SU-DHL-6 (cell line): ENCODE measurements around the gene SPAST.
"Not testable (repeated sequence)": the region's sequence is repeated elsewhere in the genome, so short reads cannot be mapped to it uniquely, and the experiment has no call there.

Experiments
- H2AFZ ChIP-seq: fragments of 200-600 bp; sonication (generic); 2 replicates; pipeline ENCODE4 v1.6.1; 2014; ENCODE audit warnings: low read depth, mild to moderate bottlenecking, moderate library complexity, mixed read lengths, antibody characterized with exemption, low read length; ENCODE audit not compliant: severe bottlenecking
- H3F3A ChIP-seq: fragments of 200-600 bp; shearing (Covaris generic); 2 replicates; pipeline ENCODE4 v1.6.0; 2016; ENCODE audit warnings: antibody characterized with exemption, mild to moderate bottlenecking; ENCODE audit not compliant: insufficient read depth
- H3K27ac ChIP-seq: fragments of 200-600 bp; sonication (generic); 2 replicates; pipeline ENCODE4 v1.5.1; 2016; ENCODE audit warnings: low read depth, mild to moderate bottlenecking, low read length, moderate library complexity, mixed read lengths
- H3K27me3 ChIP-seq: fragments of 200-600 bp; sonication (generic), shearing (Covaris generic); 2 replicates; pipeline ENCODE4 v1.6.0; 2014; ENCODE audit warnings: mild to moderate bottlenecking, low read length
- H3K36me3 ChIP-seq: fragments of 200-600 bp; sonication (generic); 2 replicates; pipeline ENCODE4 v1.6.1; 2014; ENCODE audit warnings: mild to moderate bottlenecking, low read length, mixed read lengths
- H3K4me2 ChIP-seq: fragments of 300-600, 200-600 bp; shearing (Covaris generic), sonication (generic); 2 replicates; pipeline ENCODE4 v1.6.0; 2014; ENCODE audit warnings: low read length, low read depth, mild to moderate bottlenecking; ENCODE audit not compliant: poor library complexity, severe bottlenecking
- H3K4me3 ChIP-seq: fragments of 200-600 bp; sonication (generic); 2 replicates; pipeline ENCODE4 v1.5.1; 2014; ENCODE audit warnings: antibody characterized with exemption, low read length, mild to moderate bottlenecking, mixed read lengths; ENCODE audit not compliant: insufficient read depth, poor library complexity, severe bottlenecking
- H3K79me2 ChIP-seq: fragments of 200-600 bp; sonication (generic); 2 replicates; pipeline ENCODE4 v1.6.1; 2014; ENCODE audit warnings: mild to moderate bottlenecking, low read length, moderate library complexity; ENCODE audit not compliant: insufficient read depth
- H3K9ac ChIP-seq: fragments of 200-600 bp; sonication (generic); 2 replicates; pipeline ENCODE4 v1.7.0; 2014; ENCODE audit warnings: mild to moderate bottlenecking, low read length
- H3K9me2 ChIP-seq: fragments of 200-600 bp; sonication (generic); replicated peaks from 2 replicates; pipeline ENCODE4 v1.6.1; 2014; ENCODE audit warnings: low read length; ENCODE audit not compliant: insufficient read depth
- H3K9me3 ChIP-seq: fragments of 200-600 bp; sonication (generic); 2 replicates; pipeline ENCODE4 v1.6.1; 2014; ENCODE audit warnings: low read length, mixed read lengths; ENCODE audit not compliant: insufficient read depth
- H4K20me1 ChIP-seq: fragments of 200-600 bp; sonication (generic); 2 replicates; pipeline ENCODE4 v1.6.1; 2014; ENCODE audit warnings: low read depth, mild to moderate bottlenecking, antibody characterized with exemption, low read length, moderate library complexity, mixed read lengths
- CTCF ChIP-seq: fragments of 200-600 bp; sonication (generic); IDR thresholded peaks from one replicate; pipeline ENCODE4 v1.5.1; 2017; ENCODE audit warnings: antibody characterized with exemption, mild to moderate bottlenecking, low read length, moderate library complexity; ENCODE audit not compliant: insufficient read depth, poor library complexity, severe bottlenecking
- EZH2phosphoT487 ChIP-seq: fragments of 200-600 bp; sonication (generic), shearing (Covaris generic); conservative IDR thresholded peaks from 2 replicates; pipeline ENCODE4 v1.6.1; 2018; ENCODE audit warnings: mild to moderate bottlenecking, antibody characterized with exemption, low read length, moderate library complexity, mixed read lengths

SPAST gene

GRCh38 chr2:32136097-32136496 lies 72.7 kb downstream of the SPAST start:
- Histone ChIP-seq H3K9me3 (no peaks in the 10 kb centered on the region), H4K20me1 (no peaks in the 10 kb centered on the region), H3K27ac (no peak overlapping the region), H3F3A (peaks cover 10% of the 10 kb centered on the region; the same call in 1 of the 2 replicates), H3K9ac (no peak overlapping the region), H3K79me2 (no peaks in the 10 kb centered on the region), H3K9me2 (no peaks in the 10 kb centered on the region), H2AFZ (no peak overlapping the region), H3K4me3 (no peak overlapping the region), H3K36me3 (peaks cover 6% of the 10 kb centered on the region; the same call in 1 of the 2 replicates), H3K27me3 (no peaks in the 10 kb centered on the region), H3K4me2 (no peak overlapping the region)
- TF ChIP-seq CTCF (no peak), EZH2phosphoT487 (no peak)

DNA sequence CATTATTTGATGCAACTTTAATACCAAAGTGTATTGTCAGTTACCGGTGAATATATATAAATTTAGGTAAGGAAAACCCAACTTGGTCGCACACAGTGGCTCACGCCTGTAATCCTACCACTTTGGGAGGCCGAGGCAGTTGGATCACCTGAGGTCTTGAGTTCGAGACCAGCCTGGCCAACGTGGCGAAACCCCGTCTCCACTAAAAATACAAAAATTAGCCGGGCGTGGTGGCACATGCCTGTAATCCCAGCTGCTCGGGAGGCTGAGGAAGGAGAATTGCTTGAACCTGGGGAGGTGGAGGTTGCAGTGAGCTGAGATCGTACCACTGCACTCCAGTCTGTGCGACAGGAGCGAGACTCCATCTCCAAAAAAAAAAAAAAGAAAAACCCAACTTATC lies 88.2 kb downstream of the SPAST start:
- H3K9me2 ChIP-seq, H3K27me3 ChIP-seq, H3K4me2 ChIP-seq, H3F3A ChIP-seq, H3K79me2 ChIP-seq, H3K27ac ChIP-seq, H4K20me1 ChIP-seq, H3K4me3 ChIP-seq, H3K9ac ChIP-seq, H3K9me3 ChIP-seq, H2AFZ ChIP-seq: not testable (repeated sequence)
- H3K36me3 ChIP-seq, result peaks cover 20% of the 10 kb centered on the region

DNA sequence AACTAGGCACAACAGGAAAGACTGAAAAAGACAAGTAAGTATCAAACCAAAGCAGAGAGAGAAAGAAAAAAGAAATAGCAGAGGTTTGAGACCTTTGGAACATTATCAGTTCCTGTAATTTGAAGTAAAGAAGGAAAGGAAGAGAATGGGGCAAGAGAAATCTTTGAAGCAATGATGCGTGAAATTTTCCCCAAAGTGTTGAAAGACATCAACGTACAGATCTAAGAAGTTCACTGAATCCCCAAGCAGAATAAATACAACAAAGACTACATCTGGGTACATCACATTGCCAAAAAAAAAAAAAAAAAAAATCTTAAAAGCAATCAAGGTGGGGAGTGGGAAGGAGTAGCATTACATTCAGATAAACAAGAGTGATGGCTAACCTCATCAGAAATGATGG lies 96.3 kb downstream of the SPAST start:
- Histone ChIP-seq H4K20me1 (no peaks in the 10 kb centered on the region), H3K9me2 (no peaks in the 10 kb centered on the region), H3K36me3 (peaks cover 15% of the 10 kb centered on the region), H3K4me2 (no peak overlapping the region), H3K27ac (no peak overlapping the region), H3F3A (peaks cover 15% of the 10 kb centered on the region), H3K9me3 (no peaks in the 10 kb centered on the region), H2AFZ (no peak overlapping the region), H3K27me3 (no peaks in the 10 kb centered on the region), H3K9ac (no peak overlapping the region), H3K4me3 (no peak overlapping the region), H3K79me2 (peaks cover 5% of the 10 kb centered on the region; the same call in 1 of the 2 replicates)
- TF ChIP-seq EZH2phosphoT487 (no peak), CTCF (no peak)

DNA sequence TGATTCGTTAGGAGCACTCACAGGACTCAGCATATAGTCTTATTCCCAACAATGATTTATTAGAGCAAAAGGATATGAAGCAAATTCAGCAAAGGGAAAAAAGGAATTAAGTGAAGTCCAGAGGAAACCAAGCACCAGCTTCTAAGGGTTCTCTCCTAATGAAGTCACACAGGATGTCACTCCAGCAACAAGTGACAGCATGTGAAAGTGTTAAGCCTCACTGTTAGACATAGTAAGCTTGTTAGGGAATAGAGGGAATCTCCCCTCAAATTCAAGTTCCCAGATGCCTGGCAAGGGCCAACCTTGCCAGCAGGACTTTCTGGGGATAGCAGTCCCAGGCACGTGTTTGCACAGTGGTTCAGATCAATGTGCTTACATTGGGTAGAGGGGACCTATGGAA lies 97.9 kb downstream of the SPAST start:
- Histone ChIP-seq H3K27ac (no peak overlapping the region), H3K9me2 (no peaks in the 10 kb centered on the region), H3K79me2 (peaks cover 11% of the 10 kb centered on the region)

DNA sequence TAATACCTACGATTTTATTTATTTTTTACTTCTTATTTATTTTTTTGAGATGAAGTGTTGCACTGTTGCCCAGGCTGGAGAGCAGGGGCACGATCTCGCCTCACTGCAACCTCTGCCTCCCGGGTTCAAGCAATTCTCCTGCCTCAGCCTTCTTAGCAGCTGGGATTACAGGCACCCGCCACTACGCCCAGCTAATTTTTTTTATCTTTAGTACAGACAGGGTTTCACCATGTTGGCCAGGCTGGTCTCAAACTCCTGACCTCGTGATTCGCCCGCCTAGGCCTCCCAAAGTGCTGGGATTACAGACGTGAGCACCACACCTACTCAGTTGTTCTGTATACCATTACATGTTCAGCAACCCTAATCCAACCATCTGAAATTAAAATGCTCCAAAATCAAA lies 100.9 kb downstream of the SPAST start:
- H3K9ac ChIP-seq, result peak overlapping the region; percentile 75
- H3K4me3 ChIP-seq, result peak overlapping the region; percentile 88
- H3K4me2 ChIP-seq, result peak overlapping the region; percentile 97
- not testable (repeated sequence) for H3K9me3 ChIP-seq, H3K9me2 ChIP-seq, H4K20me1 ChIP-seq, H3K27ac ChIP-seq, H3K36me3 ChIP-seq, H3K27me3 ChIP-seq
- peaks cover 32% of the 10 kb centered on the region for H3F3A ChIP-seq
- H3K79me2 ChIP-seq, result peaks cover 33% of the 10 kb centered on the region
- H2AFZ ChIP-seq, result peak overlapping the region; percentile 57

More for the DNA sequence above, 97.9 kb downstream of the SPAST start:
- Histone ChIP-seq H3K9ac (no peak overlapping the region), H3F3A (peaks cover 21% of the 10 kb centered on the region), H3K9me3 (no peaks in the 10 kb centered on the region), H3K27me3 (no peaks in the 10 kb centered on the region), H2AFZ (no peak overlapping the region), H3K4me2 (no peak overlapping the region), H4K20me1 (no peaks in the 10 kb centered on the region), H3K36me3 (peaks cover 2% of the 10 kb centered on the region; the same call in 1 of the 2 replicates), H3K4me3 (no peak overlapping the region)
- no peak for TF ChIP-seq EZH2phosphoT487
- no peak for TF ChIP-seq CTCF

DNA sequence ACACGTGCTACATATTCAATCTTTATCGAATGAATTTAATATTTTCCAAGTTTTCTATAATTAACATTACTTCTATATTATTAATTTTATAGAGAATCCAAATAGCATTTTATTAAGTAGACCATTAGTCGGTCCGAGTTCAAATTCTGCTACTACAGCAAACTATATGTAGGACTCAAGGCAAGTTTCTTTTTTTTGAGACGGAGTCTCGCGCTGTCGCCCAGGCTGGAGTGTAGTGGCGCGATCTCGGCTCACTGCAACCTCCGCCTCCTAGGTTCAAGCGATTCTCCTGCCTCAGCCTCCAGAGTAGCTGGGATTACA lies 101.6 kb downstream of the SPAST start:
- Histone ChIP-seq H2AFZ (peak overlapping the region; percentile 57), H3K79me2 (peaks cover 35% of the 10 kb centered on the region), H3K27ac (peak overlapping the region; percentile 63), H3K4me2 (peak overlapping the region; percentile 97), H3F3A (peaks cover 32% of the 10 kb centered on the region), H3K4me3 (peak overlapping the region; percentile 88), H3K9ac (peak overlapping the region; percentile 75)
- H3K9me2 ChIP-seq, H4K20me1 ChIP-seq, H3K36me3 ChIP-seq, H3K9me3 ChIP-seq, H3K27me3 ChIP-seq: not testable (repeated sequence)
